Measurements from ENCODE around the gene TP73.
A peak's percentile ranks its signal among the peaks of the same experiment; 100 is the strongest.

Gene TP73

GRCh38 chr1:3651930-3652547, at the start of gene TP73:
TP73 (plus strand) TSS chr1:3652516; CDS start chr1:3682366, 29,850 bp downstream.
- DNase-seq (ENCODE audit: low spot score): no peak

GRCh38 chr1:3603156-3603555, 49.2 kb upstream of the TP73 start:
- no peak for DNase-seq (ENCODE audit: low spot score)

- DNase-seq (ENCODE audit: low spot score): no peak
Measured at GRCh38 chr1:3603571-3604467, 48.5 kb upstream of the TP73 start.

GRCh38 chr1:3604468-3604974, 47.8 kb upstream of the TP73 start:
- DNase-seq (ENCODE audit: low spot score): no peak

GRCh38 chr1:3604997-3605823, 47.1 kb upstream of the TP73 start:
- DNase-seq (ENCODE audit: low spot score): no peak

- DNase-seq (ENCODE audit: low spot score): no peak
Measured at GRCh38 chr1:3606779-3607702, 45.3 kb upstream of the TP73 start.

GRCh38 chr1:3607703-3608065, 44.6 kb upstream of the TP73 start:
- no peak for DNase-seq (ENCODE audit: low spot score)

GRCh38 chr1:3608154-3608553, 44.2 kb upstream of the TP73 start:
- DNase-seq (ENCODE audit: low spot score): no peak

- no peak for DNase-seq (ENCODE audit: low spot score)
Measured at GRCh38 chr1:3609016-3609768, 43.1 kb upstream of the TP73 start.

- no peak for DNase-seq (ENCODE audit: low spot score)
Measured at GRCh38 chr1:3609769-3610526, 42.4 kb upstream of the TP73 start.

- no peak for DNase-seq (ENCODE audit: low spot score)
Measured at GRCh38 chr1:3610527-3611169, 41.7 kb upstream of the TP73 start.

GRCh38 chr1:3611170-3612019, 40.9 kb upstream of the TP73 start, which contains the start of gene MEGF6:
MEGF6 (minus strand) TSS chr1:3611508; CDS start chr1:3611268, 240 bp downstream.
- DNase-seq (ENCODE audit: low spot score): peak; percentile 79

- no peak for DNase-seq (ENCODE audit: low spot score)
Measured at GRCh38 chr1:3612123-3612522, 40.2 kb upstream of the TP73 start.

- peak; percentile 22 for DNase-seq (ENCODE audit: low spot score)
Measured at GRCh38 chr1:3614755-3615742, 37.3 kb upstream of the TP73 start.

- no peak for DNase-seq (ENCODE audit: low spot score)
Measured at GRCh38 chr1:3616861-3617260, 35.5 kb upstream of the TP73 start.

GRCh38 chr1:3617806-3618345, 34.4 kb upstream of the TP73 start:
- DNase-seq (ENCODE audit: low spot score): no peak

GRCh38 chr1:3618531-3618880, 33.8 kb upstream of the TP73 start:
- no peak for DNase-seq (ENCODE audit: low spot score)
